HG02970 (cell line): Measurements from ENCODE around the gene DNAH8.

ENCODE experiments used
- ATAC-seq: cut with Tn5 transposase; IDR thresholded peaks from one replicate; pipeline ENCODE4 v1.9.1; 2021; ENCODE audit warnings: mild to moderate bottlenecking, moderate library complexity, moderate number of reproducible peaks; ENCODE audit not compliant: unreplicated experiment, low FRiP score

DNAH8 gene

GRCh38 chr6:38739532-38739931 lies 24.4 kb downstream of the DNAH8 start:
- ATAC-seq: no peak

DNA sequence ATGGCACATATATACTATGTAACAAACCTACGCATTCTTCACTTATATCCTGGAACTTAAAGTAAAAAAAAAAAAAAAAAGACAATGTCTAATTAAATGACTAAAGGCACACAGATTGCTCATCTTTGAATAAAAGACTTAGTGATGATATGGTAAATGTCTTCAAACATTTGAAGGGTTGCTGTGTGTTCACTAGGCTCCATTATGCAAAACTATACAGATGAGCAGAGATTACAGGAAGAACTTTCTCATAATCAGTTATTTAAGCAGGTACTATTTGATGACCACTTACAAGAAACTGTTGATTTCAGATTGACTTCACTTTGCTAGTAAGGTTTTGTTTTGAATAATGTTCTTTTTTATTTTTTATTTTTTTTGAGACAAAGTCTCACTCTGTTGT lies 34.4 kb downstream of the DNAH8 start:
- no peak for ATAC-seq

DNA sequence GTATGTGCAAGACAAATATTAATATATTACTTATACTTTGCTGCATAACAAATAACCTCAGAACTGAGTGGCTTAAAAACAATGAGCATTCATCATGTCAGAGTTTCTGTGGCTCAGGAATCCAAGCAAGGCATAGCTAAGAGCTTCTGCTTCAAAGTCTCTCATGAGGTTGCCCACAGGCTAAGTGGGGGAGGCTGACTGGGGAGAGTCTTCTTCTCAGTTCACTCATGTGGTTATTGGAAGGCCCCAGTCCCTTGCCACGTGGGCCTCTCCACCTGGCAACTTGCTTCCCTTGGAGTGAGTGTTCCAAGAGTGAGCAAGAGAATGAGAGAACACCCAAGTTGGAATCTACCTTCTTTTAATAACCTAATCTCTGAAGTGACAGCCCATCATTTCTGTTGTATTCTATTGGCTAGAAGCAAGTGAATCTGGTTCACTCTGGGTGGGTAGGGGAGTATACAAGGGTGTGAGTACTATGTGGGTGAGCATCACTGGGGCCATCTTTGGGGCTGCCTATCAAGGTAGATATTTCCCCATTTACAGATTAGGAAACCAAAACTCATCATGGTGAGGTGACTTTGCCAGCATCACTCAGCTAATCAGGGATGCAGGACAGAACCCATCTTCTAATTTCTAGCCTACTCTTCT lies 36.0 kb downstream of the DNAH8 start:
- no peak for ATAC-seq

- no peak for ATAC-seq
These were observed 38.6 kb downstream of the DNAH8 start for GRCh38 chr6:38753707-38754106.

- ATAC-seq: no peak
These were observed 40.1 kb downstream of the DNAH8 start for GRCh38 chr6:38755207-38755606.

DNA sequence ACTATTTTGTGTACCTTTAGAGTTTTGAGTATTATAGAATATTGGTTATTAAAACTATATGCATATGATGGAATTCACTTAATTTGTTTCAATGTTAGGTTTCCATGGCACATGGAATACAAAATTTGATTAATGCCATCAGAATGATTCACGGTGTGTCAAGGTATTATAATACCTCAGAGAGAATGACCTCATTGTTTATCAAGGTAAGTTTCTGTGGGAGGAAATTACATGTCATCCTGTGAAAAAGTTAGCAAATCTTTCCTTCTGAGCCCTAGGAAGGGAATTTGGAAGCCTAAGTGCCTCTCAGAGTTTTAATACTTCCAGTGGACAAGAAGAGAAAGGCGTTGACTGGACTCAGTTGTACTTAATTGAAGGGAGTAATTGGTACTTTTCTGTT lies 40.8 kb downstream of the DNAH8 start:
- ATAC-seq: no peak

GRCh38 chr6:38760097-38760496 lies 45.0 kb downstream of the DNAH8 start:
- ATAC-seq: no peak

GRCh38 chr6:38762848-38763247 lies 47.7 kb downstream of the DNAH8 start:
- ATAC-seq: no peak

DNA sequence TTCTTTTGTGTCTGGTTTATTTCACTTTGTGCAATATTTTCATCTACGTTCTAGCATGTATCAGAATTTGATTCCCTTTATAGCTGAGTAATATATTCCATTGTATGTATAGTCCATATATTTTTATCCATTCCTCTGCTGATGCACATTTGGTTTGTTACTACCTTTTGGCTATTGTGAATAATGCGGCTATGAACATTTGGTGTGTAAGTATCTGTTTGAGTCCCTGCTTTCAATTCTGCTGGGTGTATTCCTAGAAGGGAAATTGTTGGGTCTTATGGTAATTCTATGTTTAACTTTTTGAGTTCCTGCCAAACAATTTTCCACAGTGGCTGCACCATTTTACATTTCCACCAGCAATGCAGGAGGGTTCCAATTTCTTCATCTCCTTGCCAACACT lies 52.4 kb downstream of the DNAH8 start:
- ATAC-seq: no peak

DNA sequence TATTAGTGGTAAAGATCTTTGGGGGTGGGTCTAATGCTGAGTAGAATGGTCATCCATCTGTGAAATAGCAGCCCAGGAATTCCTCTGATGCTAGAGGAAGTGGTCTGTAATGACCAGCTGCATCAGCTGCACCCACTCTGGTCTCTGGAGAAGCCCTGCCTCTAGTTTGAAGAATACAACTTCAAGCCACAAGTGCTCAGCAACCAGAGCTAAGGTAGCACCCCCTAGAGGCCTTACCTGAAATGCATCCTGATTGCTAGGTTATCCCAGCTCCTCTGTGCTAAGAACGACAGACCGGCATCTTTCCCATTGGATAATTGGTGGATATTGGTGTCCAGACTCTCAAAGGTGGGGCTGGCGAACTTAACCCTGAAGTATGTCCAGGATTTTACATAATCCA lies 58.2 kb downstream of the DNAH8 start:
- ATAC-seq: no peak

DNA sequence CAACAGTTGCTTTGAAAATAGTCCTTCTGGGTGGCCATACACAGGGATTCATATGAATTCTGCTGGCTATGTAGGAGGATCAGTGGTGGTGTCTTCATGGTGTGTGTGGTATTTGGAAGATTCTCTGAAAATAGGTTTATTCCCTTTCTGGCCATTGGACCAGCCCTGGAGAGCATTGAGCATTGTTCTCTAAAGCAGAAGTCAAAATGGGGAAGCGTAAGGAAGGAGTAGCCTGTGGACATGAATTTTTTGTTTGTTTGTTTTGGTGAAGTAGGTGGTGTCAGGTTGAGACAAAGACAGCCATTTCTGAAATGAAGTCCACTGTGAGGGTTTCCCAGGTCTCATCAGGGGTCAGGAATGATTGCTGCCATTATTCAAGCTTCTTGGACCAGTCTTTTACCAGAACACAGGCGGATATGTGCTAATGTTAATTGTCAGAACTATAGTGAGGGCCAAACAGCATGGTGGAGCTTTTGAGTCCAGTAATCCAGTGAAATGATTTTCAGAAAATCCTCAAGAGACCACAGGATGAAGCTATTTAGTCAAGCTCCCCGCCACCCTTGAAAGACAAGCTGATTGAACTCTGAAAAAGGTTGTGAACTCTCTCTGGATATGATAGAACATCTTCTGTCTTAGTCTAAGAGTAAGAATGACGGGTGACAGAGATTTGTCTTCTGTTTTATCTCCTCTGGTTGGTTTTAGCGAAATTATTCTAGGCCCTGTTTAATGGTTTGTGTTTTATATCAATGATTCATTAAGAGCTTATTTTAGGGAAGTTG lies 60.0 kb downstream of the DNAH8 start:
- no peak for ATAC-seq

DNA sequence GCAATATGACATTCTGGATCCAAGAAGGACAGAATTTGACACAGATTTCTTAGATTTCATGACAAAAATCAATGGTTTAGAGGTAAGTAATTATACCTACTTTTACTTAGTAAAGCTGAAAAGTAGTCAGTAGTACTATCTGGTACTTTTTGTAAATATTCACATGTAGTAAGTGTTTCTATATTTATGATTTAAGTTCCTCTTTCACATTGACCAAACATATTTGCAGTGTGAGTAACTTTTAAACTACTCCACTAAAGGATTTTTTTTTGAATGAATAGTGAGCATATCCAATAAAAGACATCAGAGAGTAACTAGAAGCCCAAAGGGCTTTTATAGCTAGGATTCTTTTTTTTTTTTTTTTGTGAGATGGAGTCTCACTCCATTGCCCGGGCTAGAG lies 60.8 kb downstream of the DNAH8 start:
- no peak for ATAC-seq

GRCh38 chr6:38776515-38776914 lies 61.4 kb downstream of the DNAH8 start:
- ATAC-seq: no peak

- no peak for ATAC-seq
These were observed 64.4 kb downstream of the DNAH8 start for GRCh38 chr6:38779310-38780062.

DNA sequence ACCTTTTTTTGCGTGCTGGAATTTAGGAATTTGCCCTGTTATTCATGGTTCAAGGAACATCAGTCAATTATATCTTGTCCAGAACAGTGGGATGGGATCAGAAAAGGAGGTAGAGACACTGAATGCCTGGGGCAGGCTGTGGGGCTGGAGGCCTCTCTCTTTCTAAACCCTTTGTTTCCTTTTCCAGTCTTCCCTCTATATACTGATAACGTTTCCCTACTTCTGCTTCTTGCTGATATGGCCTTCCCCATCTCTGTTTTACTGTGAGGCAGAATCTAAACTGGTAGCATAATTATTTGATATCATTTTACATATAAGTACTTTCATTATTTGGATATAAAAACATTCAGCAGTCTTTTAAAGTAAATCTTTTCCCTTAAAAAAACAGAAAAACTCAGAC lies 67.5 kb downstream of the DNAH8 start:
- no peak for ATAC-seq

DNA sequence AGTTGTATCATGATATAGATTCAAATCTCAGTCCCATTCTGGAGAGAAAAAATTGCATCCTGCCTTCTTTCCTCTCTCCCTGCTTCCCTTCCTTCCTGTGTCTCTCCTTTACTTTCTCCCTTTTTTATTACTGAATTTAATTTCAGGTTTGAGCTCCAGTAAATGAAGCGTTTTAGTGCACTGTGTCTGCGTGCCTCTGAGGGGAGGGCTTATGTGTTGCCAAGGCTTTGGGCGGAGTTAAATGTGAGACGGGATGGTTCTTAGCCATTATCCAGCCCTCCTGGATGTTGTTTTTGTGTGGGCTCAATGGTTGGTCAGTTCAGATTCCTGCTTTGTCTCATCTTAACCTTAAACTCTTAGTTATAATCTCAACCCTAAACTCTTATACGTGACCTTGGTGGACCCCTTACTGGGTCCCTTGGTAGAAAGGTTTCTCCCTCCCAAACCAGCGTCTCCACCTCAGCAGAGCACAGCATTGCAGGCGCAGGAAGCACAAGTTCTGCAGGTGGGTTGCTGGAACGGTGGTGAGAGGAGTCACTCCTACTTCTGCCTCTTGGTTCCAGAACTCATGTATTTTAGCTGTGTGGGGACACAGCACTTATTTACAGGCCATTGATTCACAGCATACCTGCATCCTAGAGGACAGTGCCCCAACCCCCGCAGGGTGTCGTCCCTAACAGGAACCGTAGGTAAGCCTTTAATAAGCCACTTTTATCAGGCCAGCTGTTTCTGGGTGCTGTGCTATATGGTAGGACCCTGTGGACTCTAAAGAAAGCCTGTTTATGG lies 68.5 kb downstream of the DNAH8 start:
- no peak for ATAC-seq

- ATAC-seq: no peak
These were observed 69.6 kb downstream of the DNAH8 start for GRCh38 chr6:38784506-38785235.

GRCh38 chr6:38786486-38786885 lies 71.4 kb downstream of the DNAH8 start:
- no peak for ATAC-seq

DNA sequence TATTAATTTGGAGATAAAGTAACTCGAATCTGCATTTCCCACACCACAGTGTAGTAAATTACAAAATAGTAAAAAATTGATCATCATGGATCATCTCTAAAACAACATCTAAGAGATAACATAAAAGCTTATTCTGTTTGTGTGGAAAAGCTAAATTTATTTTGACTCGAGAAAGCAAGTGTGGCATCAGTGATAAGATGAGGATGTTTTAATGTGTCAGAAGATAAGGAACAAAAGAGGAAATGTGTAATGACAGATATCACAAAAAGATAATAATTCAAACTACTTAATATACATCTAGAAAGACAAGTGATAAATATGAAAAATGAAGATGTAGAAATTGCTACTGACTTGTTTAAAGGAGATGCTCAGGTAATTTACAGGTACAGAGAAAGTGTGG lies 74.1 kb downstream of the DNAH8 start:
- no peak for ATAC-seq

GRCh38 chr6:38792356-38792755 lies 77.2 kb downstream of the DNAH8 start:
- ATAC-seq: no peak
